ENCODE measurements around the gene EEF1AKMT2.
"Not testable (repeated sequence)": the region's sequence is repeated elsewhere in the genome, so short reads cannot be mapped to it uniquely, and the experiment has no call there.

DNA sequence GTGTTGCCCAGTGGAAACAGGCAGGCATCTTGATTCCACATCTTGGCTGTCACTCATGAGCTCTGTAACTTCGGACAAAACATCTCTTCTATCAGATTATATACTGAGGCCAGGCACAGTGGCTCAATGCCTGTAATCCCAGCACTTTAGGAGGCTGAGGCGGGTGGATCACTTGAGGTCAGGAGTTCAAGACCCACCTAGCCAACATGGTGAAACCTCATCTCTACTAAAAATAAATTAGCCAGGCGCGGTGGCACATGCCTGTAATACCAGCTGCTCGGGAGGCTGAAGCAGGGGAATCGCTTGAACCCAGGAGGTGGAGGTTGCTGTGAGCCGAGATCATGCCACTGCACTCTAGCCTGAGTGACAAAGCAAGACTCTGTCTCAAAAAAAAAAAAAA, 33.2 kb upstream of the EEF1AKMT2 start:
- TF ChIP-seq, protein P1, sequence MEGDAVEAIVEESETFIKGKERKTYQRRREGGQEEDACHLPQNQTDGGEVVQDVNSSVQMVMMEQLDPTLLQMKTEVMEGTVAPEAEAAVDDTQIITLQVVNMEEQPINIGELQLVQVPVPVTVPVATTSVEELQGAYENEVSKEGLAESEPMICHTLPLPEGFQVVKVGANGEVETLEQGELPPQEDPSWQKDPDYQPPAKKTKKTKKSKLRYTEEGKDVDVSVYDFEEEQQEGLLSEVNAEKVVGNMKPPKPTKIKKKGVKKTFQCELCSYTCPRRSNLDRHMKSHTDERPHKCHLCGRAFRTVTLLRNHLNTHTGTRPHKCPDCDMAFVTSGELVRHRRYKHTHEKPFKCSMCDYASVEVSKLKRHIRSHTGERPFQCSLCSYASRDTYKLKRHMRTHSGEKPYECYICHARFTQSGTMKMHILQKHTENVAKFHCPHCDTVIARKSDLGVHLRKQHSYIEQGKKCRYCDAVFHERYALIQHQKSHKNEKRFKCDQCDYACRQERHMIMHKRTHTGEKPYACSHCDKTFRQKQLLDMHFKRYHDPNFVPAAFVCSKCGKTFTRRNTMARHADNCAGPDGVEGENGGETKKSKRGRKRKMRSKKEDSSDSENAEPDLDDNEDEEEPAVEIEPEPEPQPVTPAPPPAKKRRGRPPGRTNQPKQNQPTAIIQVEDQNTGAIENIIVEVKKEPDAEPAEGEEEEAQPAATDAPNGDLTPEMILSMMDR (IDR thresholded peaks at IDR 0.05; ENCODE audit: low read depth, low read length, poor library complexity, severe bottlenecking) = not testable (repeated sequence)
- not testable (repeated sequence) for TF ChIP-seq EZH2phosphoT487 (IDR thresholded peaks at IDR 0.05; ENCODE audit: borderline replicate concordance, low read length)
